ENCODE measurements around the gene BRPF1. TPM values are rescaled to one million over a fixed set of nuclear protein-coding genes. Genes with fewer than 3 reads are reported as not detected.

The BRPF1 gene
- total RNA-seq, 4 donors from 2014 or later: 10.8 to 36.0 (median 16.7) TPM

DNA sequence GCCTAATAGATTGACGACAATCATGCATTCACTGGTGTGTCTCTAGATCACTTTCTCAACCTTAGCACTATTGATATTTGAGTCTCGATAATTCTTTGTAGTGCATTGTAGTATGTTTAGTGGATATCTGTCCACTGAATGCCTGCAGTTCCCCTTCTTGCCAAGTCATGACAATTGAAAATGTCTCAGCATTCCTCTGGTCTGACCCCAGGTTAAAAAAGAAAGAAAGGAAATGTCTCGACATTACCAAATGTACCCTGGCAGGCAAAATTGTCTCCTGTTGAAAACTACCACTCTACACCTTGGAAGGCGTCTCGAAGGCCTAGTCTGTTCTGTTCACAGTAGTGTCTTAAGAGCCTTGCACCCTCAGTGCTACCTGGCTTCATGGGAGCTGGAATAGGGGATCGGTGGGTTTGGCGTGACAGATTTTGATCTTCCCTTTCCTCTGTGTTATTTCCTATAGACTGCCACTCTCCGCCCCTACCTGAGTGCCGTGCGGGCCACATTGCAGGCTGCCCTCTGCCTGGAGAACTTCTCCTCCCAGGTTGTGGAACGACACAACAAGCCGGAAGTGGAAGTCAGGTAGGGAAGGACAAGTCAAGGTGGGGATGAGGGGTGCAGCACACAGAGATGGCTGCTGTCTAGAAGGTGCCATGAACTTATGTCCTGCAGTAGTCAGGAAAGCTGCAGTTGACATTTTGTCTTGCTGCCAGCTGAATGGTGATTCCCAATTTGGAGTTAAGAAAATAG, 65.8 kb downstream of the BRPF1 start:
- intact Hi-C loops (cut with DNase I; ENCODE audit: low total_unique reads): no loop called here
- Histone ChIP-seq H3K36me3 (no peaks in the 10 kb centered on the region), H3K9me3 (no peaks in the 10 kb centered on the region), H3K4me1 (no peaks in the 10 kb centered on the region), H3K27me3 (no peaks in the 10 kb centered on the region), H3K4me3 (no peak overlapping the region), H3K27ac (no peak overlapping the region)
- no peak for DNase-seq
- TF ChIP-seq, protein P1, sequence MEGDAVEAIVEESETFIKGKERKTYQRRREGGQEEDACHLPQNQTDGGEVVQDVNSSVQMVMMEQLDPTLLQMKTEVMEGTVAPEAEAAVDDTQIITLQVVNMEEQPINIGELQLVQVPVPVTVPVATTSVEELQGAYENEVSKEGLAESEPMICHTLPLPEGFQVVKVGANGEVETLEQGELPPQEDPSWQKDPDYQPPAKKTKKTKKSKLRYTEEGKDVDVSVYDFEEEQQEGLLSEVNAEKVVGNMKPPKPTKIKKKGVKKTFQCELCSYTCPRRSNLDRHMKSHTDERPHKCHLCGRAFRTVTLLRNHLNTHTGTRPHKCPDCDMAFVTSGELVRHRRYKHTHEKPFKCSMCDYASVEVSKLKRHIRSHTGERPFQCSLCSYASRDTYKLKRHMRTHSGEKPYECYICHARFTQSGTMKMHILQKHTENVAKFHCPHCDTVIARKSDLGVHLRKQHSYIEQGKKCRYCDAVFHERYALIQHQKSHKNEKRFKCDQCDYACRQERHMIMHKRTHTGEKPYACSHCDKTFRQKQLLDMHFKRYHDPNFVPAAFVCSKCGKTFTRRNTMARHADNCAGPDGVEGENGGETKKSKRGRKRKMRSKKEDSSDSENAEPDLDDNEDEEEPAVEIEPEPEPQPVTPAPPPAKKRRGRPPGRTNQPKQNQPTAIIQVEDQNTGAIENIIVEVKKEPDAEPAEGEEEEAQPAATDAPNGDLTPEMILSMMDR (IDR thresholded peaks at IDR 0.05): no peak
- TF ChIP-seq POLR2A (IDR thresholded peaks at IDR 0.05): no peak

Other genes starting within 250 kb of the BRPF1 start
- under 1 TPM in 1 of 4 donors, not detected in 3; 0.14 TPM for gene LHFPL4, start 177.9 kb upstream of the BRPF1 start, total RNA-seq
- 10 to 100 TPM; 11.8 to 32.4 (median 22.2) TPM for gene MTMR14, start 82.2 kb upstream of the BRPF1 start, total RNA-seq
- gene CPNE9, start 27.9 kb upstream of the BRPF1 start, total RNA-seq: not detected
- 10 to 100 TPM; 29.8 to 60.7 (median 44.2) TPM for gene OGG1, start 18.2 kb downstream of the BRPF1 start, total RNA-seq
- gene CAMK1, start 38.2 kb downstream of the BRPF1 start, total RNA-seq: 10 to 100 TPM; 19.1 to 63.0 (median 56.7) TPM
- gene TADA3, start 60.7 kb downstream of the BRPF1 start, total RNA-seq: 10 to 100 TPM; 35.9 to 65.4 (median 55.3) TPM
- gene ARPC4, start 61.3 kb downstream of the BRPF1 start, total RNA-seq: 100 to 1,000 TPM in 3 of 4 donors, 10 to 100 TPM in 1; 44.7 to 176 (median 142) TPM
- 100 to 1,000 TPM in 1 of 4 donors, 10 to 100 TPM in 3; 67.1 to 349 (median 83.7) TPM for gene TTLL3, start 78.5 kb downstream of the BRPF1 start, total RNA-seq
- gene RPUSD3, start 112.3 kb downstream of the BRPF1 start, total RNA-seq: 10 to 100 TPM in 3 of 4 donors, 1 to 10 TPM in 1; 9.7 to 35.8 (median 26.9) TPM
- gene CIDEC, start 148.5 kb downstream of the BRPF1 start, total RNA-seq: 1 to 10 TPM in 1 of 4 donors, under 1 TPM in 1, not detected in 2; 0.26 to 1.1 TPM
- gene JAGN1, start 158.9 kb downstream of the BRPF1 start, total RNA-seq: 10 to 100 TPM; 22.0 to 80.6 (median 35.8) TPM
- 10 to 100 TPM in 1 of 4 donors, 1 to 10 TPM in 2, under 1 TPM in 1; 0.26 to 10.7 (median 5.0) TPM for gene IL17RE, start 171.1 kb downstream of the BRPF1 start, total RNA-seq
- gene IL17RC, start 185.4 kb downstream of the BRPF1 start, total RNA-seq: 10 to 100 TPM in 3 of 4 donors, 1 to 10 TPM in 1; 9.7 to 63.7 (median 33.9) TPM
- 10 to 100 TPM; 20.4 to 38.8 (median 29.1) TPM for gene CRELD1, start 202.1 kb downstream of the BRPF1 start, total RNA-seq
- 1 to 10 TPM in 3 of 4 donors, under 1 TPM in 1; 0.51 to 8.2 (median 2.2) TPM for gene PRRT3, start 220.7 kb downstream of the BRPF1 start, total RNA-seq

Measured in uterus (tissue), 4 donors.